ENCODE results near the gene ATP6AP1. TPM values are rescaled to one million over a fixed set of nuclear protein-coding genes. Genes with fewer than 3 reads are reported as not detected.
"Not testable (repeated sequence)": the region's sequence is repeated elsewhere in the genome, so short reads cannot be mapped to it uniquely, and the experiment has no call there.

The ATP6AP1 gene
- total and polyA plus RNA-seq, 10 donors = 34.2 to 127 (median 82.0) TPM

DNA sequence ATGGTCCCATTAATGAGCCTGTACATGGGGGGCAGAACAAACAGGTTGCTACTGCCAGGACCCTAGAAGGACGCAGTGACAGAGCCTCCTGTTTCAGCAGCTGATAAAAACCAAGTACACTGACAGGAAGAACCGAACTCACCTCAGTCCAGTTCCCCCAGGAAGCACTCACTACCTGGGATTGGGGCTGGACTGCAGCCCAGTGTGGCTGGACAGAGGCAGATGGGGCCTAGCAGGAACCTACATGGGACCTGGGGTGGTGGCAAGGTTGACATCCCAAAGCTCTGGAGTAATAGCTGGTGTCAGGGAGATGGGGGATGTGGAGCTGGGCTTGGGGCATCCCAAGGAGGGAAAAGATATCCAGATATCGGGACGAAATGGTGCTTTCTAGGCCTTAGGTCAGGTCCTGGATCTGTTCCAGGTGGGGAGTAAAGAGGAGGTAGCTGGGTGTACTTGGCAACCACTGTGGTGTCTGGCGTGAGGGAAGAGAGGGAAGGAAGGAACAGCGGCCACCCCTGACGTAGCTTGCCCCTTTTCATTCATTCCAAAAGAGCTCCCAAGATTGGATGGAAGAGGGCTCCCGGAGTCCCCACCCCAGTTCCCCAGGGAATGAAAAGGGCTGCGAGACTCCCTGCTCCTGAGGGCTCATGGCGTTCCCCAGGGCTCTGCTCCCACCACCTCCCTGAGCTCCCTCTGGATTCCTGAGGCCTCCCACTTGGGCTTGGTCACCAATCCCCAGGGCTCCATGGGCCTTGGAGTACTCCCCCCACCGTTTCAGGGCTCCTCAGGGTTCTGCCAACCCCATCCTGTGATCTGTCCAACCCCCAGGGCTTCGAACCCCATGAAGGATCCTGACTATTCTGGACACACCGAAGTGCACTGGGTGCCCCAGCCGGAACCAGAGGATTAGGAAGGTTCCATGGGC lies 44.9 kb upstream of the ATP6AP1 start:
- H3K9me3 ChIP-seq = peaks cover 0 to 2% (median 0%) of the 10 kb centered on the region in 8 donors
- H3K27me3 ChIP-seq (replicated peaks in 1 of 7) = no peaks in the 10 kb centered on the region
- 68 to 87% (median 77%) methylated on average over 10 to 14 of the region's 14 CpGs for WGBS, 5 donors
- TF ChIP-seq POLR2A (IDR thresholded peaks at IDR 0.05) (no peak), POLR2AphosphoS5 (IDR thresholded peaks at IDR 0.05) (no peak)
- DNase-seq = no peak
- peaks cover 7 to 30% (median 15%) of the 10 kb centered on the region in 6 donors for H3K4me1 ChIP-seq
- H3K4me3 ChIP-seq = no peak overlapping the region
- peaks cover 0 to 22% (median 0%) of the 10 kb centered on the region in 6 donors for H3K36me3 ChIP-seq
- intact Hi-C loops (cut with DNase I; ENCODE audit: low total_unique reads) = no loop called here
- peak overlapping the region in 1 of 8 donors; percentile 4 for H3K27ac ChIP-seq

DNA sequence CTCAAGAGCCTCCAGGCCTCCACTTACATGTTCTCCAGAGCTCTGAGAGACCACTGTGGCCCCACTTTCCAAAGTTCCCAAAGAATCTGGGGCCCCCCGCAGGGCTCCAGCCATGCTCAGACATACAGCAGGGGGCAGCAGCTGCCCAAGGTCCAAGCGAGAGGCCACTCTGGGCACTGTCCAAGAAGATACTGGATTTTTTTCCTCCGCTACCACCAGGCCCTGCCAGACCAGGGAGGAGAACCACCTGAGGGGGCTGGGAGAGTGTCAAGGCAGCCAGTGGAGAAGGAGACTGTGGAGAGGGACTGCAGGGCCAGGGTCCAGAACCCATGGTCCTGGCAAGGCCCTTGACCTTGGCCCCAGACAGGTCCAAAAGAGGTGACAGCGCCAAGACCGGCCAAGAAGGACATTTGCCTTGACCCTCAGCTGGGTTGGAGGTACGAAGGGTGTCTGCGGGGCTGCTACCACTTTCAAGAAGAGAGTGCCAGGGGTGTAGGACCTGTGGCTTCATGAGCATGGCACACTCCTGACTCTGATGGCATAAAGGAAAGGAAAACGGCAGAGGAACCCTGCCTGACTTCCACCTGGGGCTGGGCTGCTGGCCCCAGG lies 44.1 kb upstream of the ATP6AP1 start:
- H3K4me1 ChIP-seq = peaks cover 7 to 30% (median 15%) of the 10 kb centered on the region in 6 donors
- no peak for DNase-seq
- H3K27ac ChIP-seq = no peak overlapping the region
- no peak overlapping the region for H3K4me3 ChIP-seq
- H3K27me3 ChIP-seq (replicated peaks in 1 of 7) = no peaks in the 10 kb centered on the region
- H3K9me3 ChIP-seq = no peaks in the 10 kb centered on the region
- TF ChIP-seq POLR2AphosphoS5 (IDR thresholded peaks at IDR 0.05) = no peak
- TF ChIP-seq, protein P1, sequence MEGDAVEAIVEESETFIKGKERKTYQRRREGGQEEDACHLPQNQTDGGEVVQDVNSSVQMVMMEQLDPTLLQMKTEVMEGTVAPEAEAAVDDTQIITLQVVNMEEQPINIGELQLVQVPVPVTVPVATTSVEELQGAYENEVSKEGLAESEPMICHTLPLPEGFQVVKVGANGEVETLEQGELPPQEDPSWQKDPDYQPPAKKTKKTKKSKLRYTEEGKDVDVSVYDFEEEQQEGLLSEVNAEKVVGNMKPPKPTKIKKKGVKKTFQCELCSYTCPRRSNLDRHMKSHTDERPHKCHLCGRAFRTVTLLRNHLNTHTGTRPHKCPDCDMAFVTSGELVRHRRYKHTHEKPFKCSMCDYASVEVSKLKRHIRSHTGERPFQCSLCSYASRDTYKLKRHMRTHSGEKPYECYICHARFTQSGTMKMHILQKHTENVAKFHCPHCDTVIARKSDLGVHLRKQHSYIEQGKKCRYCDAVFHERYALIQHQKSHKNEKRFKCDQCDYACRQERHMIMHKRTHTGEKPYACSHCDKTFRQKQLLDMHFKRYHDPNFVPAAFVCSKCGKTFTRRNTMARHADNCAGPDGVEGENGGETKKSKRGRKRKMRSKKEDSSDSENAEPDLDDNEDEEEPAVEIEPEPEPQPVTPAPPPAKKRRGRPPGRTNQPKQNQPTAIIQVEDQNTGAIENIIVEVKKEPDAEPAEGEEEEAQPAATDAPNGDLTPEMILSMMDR (IDR thresholded peaks at IDR 0.05 in 8 of 11, conservative IDR thresholded peaks at IDR 0.05 in 3 of 11) = peak in 7 of 11 experiments; percentile 28 to 43 (median 38)
- TF ChIP-seq POLR2A (IDR thresholded peaks at IDR 0.05) = no peak
- intact Hi-C loops (cut with DNase I; ENCODE audit: low total_unique reads) = no loop called here
- H3K36me3 ChIP-seq = peaks cover 0 to 22% (median 0%) of the 10 kb centered on the region in 6 donors
- 61 to 66% (median 62%) methylated on average over 7 to 8 of the region's 8 CpGs for WGBS, 5 donors

DNA sequence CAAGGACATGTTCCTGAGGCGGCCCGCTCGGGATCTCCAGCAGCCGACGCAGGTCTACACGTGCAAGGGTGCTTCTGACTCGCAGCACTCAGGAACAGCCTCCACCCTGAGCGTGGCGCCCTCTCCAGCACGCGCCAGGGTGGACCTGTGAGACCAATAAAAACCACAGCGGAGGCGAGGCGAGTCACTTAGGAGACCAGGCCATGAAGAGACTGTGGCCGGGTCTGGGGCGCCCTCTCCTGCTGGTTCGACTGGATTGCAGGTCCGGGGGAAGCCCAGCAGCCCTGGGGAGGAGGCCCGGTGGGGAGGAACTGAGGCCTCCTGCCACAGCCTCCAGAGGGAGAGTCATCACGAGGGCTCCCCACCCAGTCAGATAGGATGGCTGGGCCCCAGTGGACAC lies 40.4 kb upstream of the ATP6AP1 start:
- no CpG with 5 or more reads among the region's 20 CpGs for WGBS, 5 donors
- H3K36me3 ChIP-seq; H3K4me1 ChIP-seq; H3K4me3 ChIP-seq; H3K27me3 ChIP-seq (replicated peaks in 1 of 7); H3K27ac ChIP-seq; intact Hi-C loops (cut with DNase I; ENCODE audit: low total_unique reads); DNase-seq; H3K9me3 ChIP-seq: not testable (repeated sequence)

DNA sequence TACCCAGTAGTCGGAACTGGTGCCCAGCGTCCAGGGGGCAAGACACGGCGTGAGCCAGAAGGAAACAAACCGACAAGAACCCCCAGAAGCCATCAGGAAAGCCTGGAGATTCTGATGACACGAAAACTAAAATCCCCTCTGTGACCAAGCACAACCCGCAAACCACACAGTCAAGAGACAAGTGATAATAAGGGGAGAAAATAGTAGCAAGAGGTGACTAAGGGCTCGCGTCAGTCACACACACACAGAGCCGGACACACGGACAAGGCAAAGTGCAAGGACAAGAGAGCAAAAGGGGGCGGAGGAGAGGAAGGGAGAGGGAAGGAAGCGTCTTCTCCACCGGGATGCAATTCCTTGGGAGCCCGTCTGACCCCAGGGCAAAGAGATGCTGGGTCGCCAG lies 39.8 kb upstream of the ATP6AP1 start:
- H3K4me3 ChIP-seq; DNase-seq; H3K9me3 ChIP-seq; H3K27ac ChIP-seq; intact Hi-C loops (cut with DNase I; ENCODE audit: low total_unique reads); H3K4me1 ChIP-seq; H3K36me3 ChIP-seq; H3K27me3 ChIP-seq (replicated peaks in 1 of 7): not testable (repeated sequence)
- WGBS, 5 donors = no CpG with 5 or more reads among the region's 16 CpGs

DNA sequence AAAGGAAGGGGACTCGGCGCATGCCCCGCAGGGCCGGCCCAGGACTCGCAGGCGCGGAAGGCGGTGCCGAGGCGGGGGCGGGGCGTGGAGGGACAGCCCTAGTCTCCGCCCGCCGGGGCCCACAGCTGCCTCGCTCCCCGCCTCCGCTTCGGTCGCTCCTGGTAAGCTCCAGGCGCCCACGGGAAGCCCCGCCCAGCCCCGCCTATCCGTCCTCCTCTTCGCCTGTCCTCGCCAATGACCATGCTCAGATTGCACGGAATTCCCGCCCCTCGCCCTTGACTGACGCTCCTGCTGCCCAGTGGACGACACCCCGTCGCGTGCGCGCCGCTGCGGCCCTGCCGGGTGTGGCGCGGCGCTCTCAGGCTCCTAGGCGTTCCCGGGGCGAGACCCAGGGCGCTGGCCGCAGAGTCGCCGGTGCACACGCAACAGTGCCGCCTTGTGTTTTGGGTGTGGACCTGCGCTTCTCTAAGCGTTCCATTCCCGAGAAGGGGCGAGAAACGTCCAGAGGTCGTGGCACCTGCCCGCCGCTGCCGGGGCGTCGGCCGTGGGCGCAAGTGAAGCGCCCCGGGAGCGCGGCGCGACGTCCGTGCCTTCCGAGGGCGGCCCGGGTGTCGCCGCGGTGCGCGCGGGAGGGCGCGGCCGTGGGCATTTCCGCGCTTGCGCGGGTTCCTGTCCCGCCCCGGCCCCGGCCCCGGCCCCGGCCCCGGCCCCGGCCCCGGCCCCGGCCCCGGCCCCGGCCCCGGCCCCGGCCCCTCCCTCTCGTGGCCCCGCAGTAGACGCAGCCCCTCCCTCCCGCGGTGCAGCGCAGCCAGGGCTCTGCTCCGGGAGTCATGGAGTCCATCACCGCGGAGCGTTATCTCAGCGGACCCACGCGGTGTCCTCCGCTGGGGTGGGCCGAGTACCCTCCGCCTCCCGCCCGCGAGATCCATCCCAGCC lies 38.4 kb upstream of the ATP6AP1 start:
- Histone ChIP-seq H3K27ac (peak overlapping the region in 6 of 8 donors; percentile 66 to 90 (median 80)), H3K4me3 (peak overlapping the region in 2 of 8 donors; percentile 22 to 58)
- H3K9me3 ChIP-seq; H3K36me3 ChIP-seq; intact Hi-C loops (cut with DNase I; ENCODE audit: low total_unique reads); H3K27me3 ChIP-seq (replicated peaks in 1 of 7); H3K4me1 ChIP-seq: not testable (repeated sequence)
- WGBS, 5 donors = 0 to 21% methylated on average over 11 to 32 of the region's 121 CpGs; no CpG with 5 or more reads in 3 of the 5 donors
- peak; percentile 80 for DNase-seq
- TF ChIP-seq POLR2AphosphoS5 (IDR thresholded peaks at IDR 0.05) = peak in 1 of 3 donors; percentile 7

DNA sequence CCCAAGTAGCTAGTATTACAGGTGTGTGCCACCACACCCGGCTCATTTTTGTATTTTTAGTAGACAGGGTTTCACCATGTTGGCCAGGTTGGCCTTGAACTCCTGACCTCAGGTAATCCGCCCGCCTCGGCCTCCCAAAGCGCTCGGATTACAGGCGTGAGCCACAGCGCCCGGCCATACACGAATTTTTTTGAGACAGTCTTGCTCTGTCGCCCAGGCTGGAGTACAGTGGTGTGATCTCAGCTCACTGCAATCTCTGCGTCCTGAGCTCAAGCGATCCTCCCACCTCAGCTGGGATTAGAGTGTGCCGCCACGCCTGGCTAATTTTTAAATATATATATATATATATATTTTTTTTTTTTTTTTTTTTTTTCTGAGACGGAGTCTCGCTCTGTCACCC lies 32.1 kb upstream of the ATP6AP1 start:
- 90 to 97% (median 92%) methylated on average over 12 to 17 of the region's 17 CpGs for WGBS, 5 donors
- DNase-seq; intact Hi-C loops (cut with DNase I; ENCODE audit: low total_unique reads); H3K9me3 ChIP-seq; H3K27ac ChIP-seq; H3K27me3 ChIP-seq (replicated peaks in 1 of 7); H3K4me3 ChIP-seq: not testable (repeated sequence)
- peaks cover 0 to 25% (median 16%) of the 10 kb centered on the region in 6 donors for H3K36me3 ChIP-seq
- peaks cover 0 to 41% (median 22%) of the 10 kb centered on the region in 6 donors for H3K4me1 ChIP-seq
